HG02885 (cell line): ENCODE measurements around the gene PHF19.

Experiments used
- ATAC-seq: cut with Tn5 transposase; IDR thresholded peaks from one replicate; pipeline ENCODE4 v1.9.1; 2021; ENCODE audit warnings: mild to moderate bottlenecking; ENCODE audit not compliant: unreplicated experiment, poor library complexity

Gene PHF19

DNA sequence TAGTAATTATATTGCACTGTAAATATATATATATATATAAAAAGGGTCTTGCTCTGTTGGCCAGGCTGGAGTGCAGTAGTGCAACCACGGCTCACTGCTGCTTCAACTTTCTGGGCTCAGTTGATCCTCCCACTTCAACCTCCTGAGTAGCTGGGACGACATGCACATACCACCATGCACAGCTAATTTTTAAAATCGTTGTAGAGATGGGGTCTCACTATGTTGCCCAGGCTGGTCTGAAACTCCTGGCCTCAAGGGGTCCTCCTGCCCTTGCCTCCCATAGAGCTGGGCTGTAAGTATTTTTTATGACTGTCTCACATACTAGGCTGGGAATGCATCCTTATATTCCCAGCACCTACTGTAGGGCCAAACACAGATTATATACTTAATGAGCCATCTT is 46.1 kb downstream of the PHF19 start:
- no peak for ATAC-seq

DNA sequence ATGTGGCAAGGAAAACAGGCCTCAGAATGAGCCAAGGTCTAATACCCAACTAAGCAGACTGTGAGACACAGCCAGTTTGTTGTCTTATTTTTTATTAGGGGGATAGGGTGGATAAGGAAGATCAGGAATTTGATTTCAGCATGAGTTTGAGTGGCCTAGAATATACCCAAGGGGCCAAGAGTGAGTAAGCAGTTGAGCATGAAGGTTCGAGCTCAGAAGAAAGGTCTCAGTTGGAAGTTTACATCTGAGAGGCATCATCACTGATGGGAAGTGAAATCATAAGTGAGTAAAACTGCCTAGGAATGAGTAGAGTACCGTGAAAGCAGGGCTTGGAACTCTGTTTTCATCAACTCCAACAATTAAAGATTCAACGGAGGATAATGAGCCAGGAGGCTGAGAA is 46.8 kb downstream of the PHF19 start:
- no peak for ATAC-seq

DNA sequence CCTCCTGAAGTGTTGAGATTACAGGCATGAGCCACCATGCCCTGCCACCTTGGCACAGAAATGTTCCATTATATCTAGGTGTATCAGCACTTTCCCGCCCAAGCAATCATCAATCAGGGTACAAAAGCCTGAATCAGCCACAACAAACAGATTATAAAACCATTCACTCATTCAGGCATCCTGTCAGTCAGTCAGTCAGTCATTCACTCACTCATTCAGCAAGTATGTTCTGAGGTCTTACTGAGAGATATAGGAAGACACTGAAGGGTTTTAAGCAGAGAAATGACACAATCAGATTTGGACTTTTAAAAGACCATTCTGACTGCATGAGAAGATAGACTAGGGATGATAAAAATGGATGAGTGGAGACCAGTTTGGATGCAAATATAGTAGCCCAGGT is 47.3 kb downstream of the PHF19 start:
- no peak for ATAC-seq

DNA sequence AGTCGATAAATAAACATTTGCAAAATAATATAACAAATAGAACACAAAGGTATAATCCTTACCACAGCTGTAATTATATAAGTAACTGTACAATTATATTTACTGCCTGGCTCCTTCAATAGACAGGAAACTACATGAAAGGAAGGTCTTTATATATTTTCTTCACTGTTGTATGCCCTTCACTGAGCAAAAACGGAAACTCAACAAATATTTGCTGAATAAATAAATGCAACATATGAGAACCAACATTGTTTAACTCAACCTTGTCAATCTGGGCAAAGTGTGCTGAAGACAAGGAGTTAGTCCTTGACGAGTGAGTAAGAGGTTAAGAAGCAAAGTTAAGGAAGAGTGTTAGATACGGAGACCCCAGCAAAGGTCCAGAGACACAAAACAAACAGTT is 56.9 kb downstream of the PHF19 start:
- ATAC-seq, result no peak

DNA sequence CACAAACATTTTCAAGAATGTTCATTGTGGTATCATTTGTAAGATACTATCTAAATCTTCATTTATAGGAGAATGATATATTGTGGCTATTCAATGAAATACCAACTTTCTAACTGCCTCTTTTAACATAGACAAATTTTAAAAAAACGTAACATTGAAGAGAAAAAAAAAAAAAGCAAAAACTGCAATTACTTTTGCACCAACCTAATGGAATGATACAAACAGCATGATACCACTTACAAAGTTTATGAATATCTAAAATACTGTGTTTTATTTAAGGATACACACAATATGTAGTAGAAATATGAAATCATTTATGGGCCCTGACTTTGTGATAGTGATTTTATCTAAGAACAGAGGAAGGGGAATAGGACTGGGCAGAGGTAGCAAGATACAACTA is 58.4 kb downstream of the PHF19 start:
- no peak for ATAC-seq

DNA sequence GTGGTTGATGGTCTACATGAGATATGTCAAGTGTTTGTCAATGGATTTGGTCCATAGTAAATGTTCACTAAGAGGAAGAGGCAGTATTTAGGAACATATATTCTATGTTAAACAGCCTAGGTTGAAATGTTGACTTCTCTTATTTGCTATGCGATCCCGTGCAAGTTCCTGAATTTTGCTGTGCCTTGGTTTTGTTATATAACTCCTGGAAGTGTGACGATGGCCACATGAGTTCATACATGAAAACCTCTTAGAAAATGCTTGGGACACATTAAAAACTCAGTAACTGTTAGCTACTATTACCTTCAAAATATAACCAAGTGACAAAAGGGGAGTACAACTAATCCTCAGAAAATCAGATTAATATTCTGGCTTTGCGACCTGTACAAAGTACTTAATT is 61.9 kb downstream of the PHF19 start:
- ATAC-seq, result no peak

DNA sequence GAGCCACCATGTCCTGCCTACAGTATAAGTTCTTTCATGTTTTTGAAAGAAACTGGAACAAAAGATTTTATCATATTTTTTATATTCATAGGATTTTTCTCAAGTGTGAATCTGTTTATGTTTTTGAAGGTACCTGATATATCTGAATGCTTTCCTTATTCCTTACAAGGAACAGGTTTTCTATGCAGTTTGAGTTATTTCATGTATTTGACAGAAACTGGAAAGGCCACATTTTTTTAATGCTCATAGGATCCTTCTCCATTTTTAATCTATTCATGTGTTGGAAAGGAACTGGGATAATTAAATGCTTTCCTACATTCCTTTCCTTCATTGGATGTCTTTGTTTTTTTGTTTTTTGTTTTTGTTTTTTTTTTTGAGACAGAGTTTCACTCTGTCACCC is 68.1 kb downstream of the PHF19 start:
- ATAC-seq, result no peak

DNA sequence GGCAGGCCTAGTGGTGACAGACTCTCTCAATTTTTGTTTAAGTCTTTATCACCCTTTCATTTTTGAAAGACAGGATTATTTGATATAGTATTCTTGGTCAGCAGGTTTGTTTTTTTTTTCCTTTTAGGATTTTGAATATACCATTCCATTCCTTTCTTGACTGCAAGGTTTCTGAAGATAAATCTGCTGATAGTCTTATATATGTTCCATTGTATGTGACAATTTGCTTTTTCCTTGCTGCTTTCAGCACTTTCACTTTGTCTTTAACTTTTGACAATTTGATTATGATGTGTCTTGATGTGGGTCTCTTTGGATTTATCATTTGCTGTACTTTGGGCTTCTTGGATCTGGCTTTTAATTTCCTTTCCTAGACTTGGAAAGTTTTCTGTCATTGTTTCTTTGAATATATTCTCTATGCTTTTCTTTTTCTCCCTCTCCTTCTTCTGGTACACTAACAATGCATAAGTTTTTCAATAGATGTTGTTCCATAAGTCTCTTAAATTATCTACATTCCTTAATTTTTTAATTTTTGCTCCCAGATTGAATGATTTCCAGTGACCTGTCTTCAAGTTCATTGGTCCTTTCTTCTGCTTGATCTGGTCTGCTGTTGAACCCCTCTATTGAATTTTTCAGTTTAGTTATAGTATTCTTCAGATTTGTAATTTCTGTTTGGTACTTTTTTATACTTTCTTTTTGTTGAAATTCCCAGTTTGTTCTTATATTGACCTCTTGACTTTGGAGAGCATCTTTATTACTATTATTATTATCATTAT is 69.2 kb downstream of the PHF19 start:
- no peak for ATAC-seq
